Renal cortex interstitium (tissue), 11 donors: ENCODE results near the gene KAZN. TPM values are rescaled to one million over a fixed set of nuclear protein-coding genes. Genes with fewer than 3 reads are reported as not detected.

Source experiments
- DNase-seq, 11 donors: peaks; one replicate each; pipeline ENCODE4 v3.0.0-alpha.2; 2013; ENCODE audit warnings: low read depth in 9 of 11, low spot score in 4 of 11; ENCODE audit errors: extremely low read depth in 1 of 11
- polyA plus RNA-seq, 3 donors: library from polyadenylated mRNA; unstranded; fragments of 120-200 nt; gene quantifications; one replicate each; pipeline ENCODE4 v1.2.1, GENCODE V29; 2013; ENCODE audit not compliant: insufficient read length in 3 of 3

The KAZN gene
- polyA plus RNA-seq, 3 donors, result 32.3 to 43.3 (median 34.6) TPM

GRCh38 chr1:14604414-14604813, 5.9 kb downstream of the KAZN start:
- DNase-seq, result no peak

GRCh38 chr1:14605945-14606344, 7.5 kb downstream of the KAZN start:
- DNase-seq, result no peak

- DNase-seq, result no peak
Measured at GRCh38 chr1:14606632-14607031, 8.1 kb downstream of the KAZN start.

GRCh38 chr1:14607295-14607694, 8.8 kb downstream of the KAZN start:
- DNase-seq, result no peak

- DNase-seq, result no peak
Measured at GRCh38 chr1:14608308-14608707, 9.8 kb downstream of the KAZN start.

- no peak for DNase-seq
Measured at GRCh38 chr1:14610761-14611160, 12.3 kb downstream of the KAZN start.

GRCh38 chr1:14611792-14612191, 13.3 kb downstream of the KAZN start:
- no peak for DNase-seq

GRCh38 chr1:14612256-14612655, 13.8 kb downstream of the KAZN start:
- DNase-seq, result no peak

GRCh38 chr1:14613926-14614325, 15.4 kb downstream of the KAZN start:
- DNase-seq, result no peak

GRCh38 chr1:14614341-14614740, 15.9 kb downstream of the KAZN start:
- DNase-seq, result no peak

GRCh38 chr1:14615549-14616218, 17.2 kb downstream of the KAZN start:
- DNase-seq, result no peak

GRCh38 chr1:14616632-14617396, 18.3 kb downstream of the KAZN start:
- DNase-seq, result no peak

GRCh38 chr1:14617791-14618190, 19.3 kb downstream of the KAZN start:
- DNase-seq, result no peak

- no peak for DNase-seq
Measured at GRCh38 chr1:14620941-14621340, 22.5 kb downstream of the KAZN start.

GRCh38 chr1:14623090-14623489, 24.6 kb downstream of the KAZN start:
- no peak for DNase-seq

- no peak for DNase-seq
Measured at GRCh38 chr1:14624941-14625340, 26.5 kb downstream of the KAZN start.

- DNase-seq, result no peak
Measured at GRCh38 chr1:14625572-14625971, 27.1 kb downstream of the KAZN start.

- no peak for DNase-seq
Measured at GRCh38 chr1:14625996-14626395, 27.5 kb downstream of the KAZN start.

- peak in 8 of 11 donors; percentile 35 to 65 (median 44) for DNase-seq
Measured at GRCh38 chr1:14626869-14627607, 28.6 kb downstream of the KAZN start.
